Effector CD4-positive, alpha-beta T cell (primary cell): ENCODE measurements around the gene MAPKAPK3.

Source experiments
- DNase-seq: peaks from one replicate; pipeline ENCODE4 v3.0.0-alpha.2; 2020

Gene MAPKAPK3

GRCh38 chr3:50609071-50609762 is 7.7 kb upstream of the MAPKAPK3 start:
- DNase-seq: no peak

DNA sequence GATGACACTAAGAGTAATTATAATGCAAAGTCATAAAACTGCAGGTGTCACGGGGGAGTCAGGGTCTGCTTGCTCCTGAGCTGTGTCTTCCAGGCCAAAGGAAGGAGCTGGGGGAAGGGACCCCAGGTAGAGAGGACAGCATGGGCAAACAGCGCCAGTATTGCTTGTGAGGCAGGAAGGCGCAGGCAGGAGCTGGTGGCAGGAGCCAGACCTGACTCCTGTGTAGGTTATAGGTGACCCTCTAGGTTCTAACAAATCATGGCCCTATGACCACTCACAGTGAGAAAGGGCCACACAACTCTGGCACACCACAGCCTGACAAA is 7.2 kb upstream of the MAPKAPK3 start:
- no peak for DNase-seq

DNA sequence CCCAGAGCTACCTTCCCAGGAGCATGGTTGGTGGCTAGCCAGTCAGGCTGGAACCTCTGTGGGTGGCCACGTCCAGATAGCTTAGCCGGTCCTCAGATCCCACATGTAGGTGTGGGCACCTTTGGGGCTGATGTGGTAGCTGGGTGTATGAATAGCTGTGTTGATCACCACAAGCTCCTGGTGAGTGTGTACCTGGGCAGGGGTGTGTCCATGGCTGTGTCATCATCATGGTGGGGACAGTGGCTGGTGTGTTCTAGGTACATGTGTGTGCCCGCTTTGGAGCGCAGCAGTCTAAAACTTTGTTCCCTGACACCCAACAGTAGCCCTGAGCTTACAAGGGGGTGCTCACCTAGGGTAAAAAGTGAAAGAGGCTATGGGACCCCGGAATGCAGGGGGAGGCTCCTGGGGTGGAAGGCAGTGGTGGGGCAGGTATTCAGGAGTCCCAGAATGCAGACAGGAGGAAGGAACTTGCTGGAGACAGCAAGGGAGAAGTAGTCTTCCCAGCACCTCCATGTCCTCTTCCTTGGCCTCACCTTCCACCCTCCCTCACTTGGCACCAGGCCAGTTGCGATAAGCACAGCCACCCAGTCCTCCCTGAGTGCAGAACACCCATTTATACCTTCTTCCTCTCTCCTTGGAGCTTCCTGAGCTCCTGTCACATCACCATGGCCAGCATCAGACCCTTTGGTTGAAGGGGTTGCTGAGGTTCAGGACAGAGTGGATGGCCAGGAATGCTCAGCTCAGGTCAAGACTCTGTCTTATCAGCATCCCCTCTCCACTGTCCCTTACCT is 6.6 kb upstream of the MAPKAPK3 start:
- no peak for DNase-seq

GRCh38 chr3:50610992-50611463 is 5.9 kb upstream of the MAPKAPK3 start:
- DNase-seq: no peak

DNA sequence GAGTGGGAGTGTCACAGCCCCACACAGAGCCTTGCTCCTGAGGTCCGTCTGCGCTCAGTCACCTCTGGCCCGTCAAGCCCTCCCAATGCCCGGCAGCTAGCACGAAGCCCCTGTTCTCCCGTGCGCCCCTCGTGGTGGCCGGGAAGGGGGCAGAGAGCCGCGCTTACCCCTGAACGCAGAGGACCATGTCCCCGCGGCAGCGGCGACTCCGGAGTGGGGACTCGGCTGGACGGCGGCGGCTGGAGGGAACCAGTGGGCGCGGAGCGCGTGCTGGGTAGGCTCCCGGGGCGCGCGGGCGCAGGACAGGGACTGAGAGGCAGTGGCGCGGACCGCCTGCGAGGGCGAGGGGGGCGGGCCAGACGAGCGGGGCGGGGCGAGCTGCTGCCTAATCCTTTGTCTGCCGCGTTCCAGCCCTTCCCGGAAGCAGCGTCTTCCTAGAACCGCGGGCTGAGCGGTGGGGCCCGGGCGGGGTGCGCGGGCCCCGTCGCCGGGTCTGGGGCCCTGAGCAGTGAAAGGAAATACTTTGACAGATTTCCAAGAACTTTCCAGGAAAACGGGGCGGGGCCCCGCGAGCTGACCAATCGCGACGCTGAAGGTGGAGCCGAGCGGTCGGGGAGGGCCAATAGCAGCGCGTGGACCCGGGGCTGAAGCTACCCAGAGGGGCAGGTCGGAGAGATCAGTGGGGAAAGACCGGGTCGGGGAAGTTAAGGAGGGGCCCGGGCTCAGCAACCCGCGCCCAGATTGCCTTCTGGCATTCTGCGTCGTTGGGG is 5.3 kb upstream of the MAPKAPK3 start, which contains the start of gene CISH:
CISH (minus strand) TSS at position 311 of the 770 bp plus-strand sequence; CDS start at position 187, 124 bp downstream.
- DNase-seq: peak; percentile 86

GRCh38 chr3:50612234-50612882 is 4.6 kb upstream of the MAPKAPK3 start:
- DNase-seq: no peak

GRCh38 chr3:50612970-50613846 is 3.7 kb upstream of the MAPKAPK3 start:
- no peak for DNase-seq

DNA sequence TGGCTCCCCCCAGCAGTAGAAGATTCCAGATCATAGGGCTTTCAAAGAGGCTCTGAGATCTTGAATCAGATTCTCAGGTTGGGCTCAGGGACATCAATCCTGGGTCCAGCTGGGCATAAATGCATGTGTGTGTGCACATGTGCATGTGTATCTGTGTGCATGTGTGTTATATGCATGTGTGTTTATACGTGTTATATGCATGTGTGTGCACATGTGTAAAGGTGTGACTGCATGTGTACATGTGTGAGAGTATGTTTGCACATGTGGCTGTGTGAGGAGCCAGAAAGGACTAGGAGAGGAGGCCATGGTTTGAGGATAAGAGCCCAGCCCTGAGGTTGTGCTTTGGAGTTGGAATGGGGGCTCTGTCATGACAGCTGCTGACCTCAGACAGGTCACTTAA is 1.8 kb upstream of the MAPKAPK3 start:
- no peak for DNase-seq

DNA sequence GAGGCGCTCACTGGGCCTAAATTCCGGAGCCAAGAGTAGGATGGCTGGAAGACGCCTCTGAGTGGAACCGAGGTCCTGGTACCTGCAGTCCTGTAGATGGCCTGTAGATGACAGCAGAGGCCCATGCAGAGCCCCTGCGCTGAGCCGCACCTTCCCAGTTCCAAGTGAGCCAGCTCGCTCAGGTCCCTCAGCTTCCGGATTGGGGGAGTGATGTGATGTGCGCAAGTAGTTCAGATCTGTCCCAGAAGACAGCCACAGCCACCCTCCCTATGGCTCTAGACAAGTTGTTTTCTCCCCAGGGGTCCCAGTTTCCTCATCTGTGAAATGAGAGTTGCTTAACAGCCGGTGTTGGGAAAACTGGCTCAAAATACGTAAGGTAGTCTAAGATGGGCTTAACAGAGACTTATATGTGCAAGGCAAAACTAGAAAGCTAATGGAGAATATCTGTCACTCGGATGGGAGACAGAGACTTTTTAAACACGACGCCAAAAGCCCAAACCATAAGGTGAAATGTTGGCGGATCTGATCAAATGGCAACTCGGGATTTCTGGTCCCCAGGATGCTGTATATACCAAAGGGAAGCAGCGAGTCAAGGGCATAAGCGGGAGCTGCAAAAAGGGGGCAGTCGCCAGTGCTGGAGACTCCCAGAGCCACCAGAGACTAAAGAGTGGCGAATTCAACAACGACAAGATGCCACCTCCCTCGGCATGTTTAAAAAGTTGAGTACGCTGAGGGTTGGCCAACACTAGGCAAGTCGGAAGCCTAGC is 765 bp upstream of the MAPKAPK3 start:
- DNase-seq: peak; percentile 81

- DNase-seq: peak; percentile 93
These were observed 218 bp upstream of the MAPKAPK3 start for GRCh38 chr3:50616770-50617095.

DNA sequence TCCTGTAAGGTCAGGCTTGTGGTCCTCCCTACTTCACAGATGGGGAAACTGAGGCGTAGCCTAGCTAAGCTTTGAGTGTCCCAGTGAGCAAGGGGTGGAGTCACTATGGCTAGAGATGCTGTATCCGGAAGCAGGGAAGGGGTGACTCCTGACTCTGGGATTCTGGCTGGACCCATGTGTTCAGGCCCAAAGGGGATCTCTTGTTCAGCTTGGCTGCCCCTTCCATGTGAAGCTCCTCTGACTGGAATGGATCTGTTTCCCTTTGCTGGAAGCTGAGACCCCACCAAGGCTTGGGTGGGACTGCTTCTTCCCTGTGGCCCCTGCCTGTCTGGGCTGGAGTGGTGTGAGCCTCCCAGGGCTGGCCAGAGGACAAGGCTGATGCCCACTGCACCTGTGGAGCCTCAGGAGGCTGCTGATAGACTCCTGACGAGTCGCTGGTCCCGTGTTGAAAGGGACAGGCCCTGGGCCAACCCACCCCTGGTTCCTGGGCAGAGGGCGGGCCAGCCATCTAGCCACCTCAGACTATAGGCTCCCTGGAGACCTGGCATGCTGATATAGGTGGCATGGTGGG is 1.0 kb downstream of the MAPKAPK3 start:
- DNase-seq: no peak

GRCh38 chr3:50620420-50620819 is 3.5 kb downstream of the MAPKAPK3 start:
- DNase-seq: no peak

GRCh38 chr3:50620820-50621219 is 3.9 kb downstream of the MAPKAPK3 start:
- DNase-seq: no peak

DNA sequence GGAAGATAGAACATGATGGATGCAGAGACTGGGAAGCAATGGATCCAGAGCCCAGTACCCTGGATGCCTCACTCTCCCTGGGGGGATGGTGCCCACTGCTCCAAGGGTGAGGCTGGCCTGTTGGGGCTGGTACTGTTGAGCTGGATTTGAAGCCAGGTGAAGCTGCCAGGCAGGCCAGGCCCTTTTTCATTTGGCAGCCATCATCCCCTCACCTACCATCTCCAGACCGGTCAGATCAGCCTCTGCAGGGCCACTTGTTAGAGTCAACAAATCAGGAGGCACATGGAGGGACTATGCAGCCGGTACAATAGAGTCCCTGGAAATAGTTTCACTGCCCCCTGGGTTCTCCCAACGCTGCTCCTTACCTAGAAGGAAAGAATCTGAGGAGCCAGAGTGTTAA is 5.9 kb downstream of the MAPKAPK3 start:
- no peak for DNase-seq

- no peak for DNase-seq
These were observed 7.0 kb downstream of the MAPKAPK3 start for GRCh38 chr3:50623840-50624474.

GRCh38 chr3:50624634-50625033 is 7.7 kb downstream of the MAPKAPK3 start:
- DNase-seq: no peak

DNA sequence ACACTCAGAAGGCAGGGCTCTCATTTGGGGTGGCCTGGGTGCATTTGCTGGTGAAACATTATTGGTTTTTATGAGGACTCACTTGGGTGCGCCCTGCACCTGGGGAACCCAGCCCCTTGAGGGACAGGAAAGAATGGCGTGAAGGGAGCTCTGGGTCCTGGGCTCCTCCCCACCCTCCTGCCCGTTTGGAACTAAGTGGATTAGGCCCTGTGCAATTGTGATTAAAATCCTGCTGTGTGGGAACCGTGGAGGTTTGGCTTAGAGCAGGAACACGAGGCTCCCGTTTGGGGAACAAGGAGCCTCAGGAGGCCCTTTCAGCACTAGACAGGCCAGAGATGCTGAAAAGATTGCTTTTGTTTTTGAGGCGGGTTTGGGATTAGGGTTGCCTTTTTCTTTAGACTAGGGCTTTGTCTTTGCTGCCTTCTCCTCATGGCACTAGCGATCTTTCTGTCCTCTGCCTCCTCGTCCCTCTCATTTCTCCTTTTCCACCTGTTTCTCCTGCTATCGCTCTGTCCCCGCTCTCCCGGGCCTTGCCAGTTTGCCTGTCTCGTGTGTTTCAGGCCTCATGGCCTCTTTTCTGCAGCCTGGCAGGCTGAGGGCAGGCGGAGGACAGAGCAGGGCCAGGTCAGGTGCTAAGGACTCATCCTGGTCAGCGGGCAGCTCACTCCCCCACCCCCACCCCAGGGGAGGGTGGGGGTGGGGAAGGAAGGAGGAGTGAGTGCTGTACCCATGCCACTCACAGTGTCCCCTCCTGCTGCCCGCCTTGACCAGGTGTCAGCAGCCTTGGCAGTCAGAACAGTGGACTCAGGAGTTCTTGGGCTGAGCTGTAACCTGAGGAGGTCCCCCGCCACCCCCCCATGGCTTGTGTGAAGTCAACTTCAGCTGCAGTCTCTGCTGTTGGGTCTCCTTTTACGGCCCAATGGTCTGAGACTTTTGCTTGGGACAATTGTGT is 8.6 kb downstream of the MAPKAPK3 start:
- no peak for DNase-seq

GRCh38 chr3:50626401-50626800 is 9.4 kb downstream of the MAPKAPK3 start:
- DNase-seq: no peak

- no peak for DNase-seq
These were observed 10.6 kb downstream of the MAPKAPK3 start for GRCh38 chr3:50627407-50628051.
